ENCODE results near the gene TBATA.

TBATA gene

GRCh38 chr10:70785190-70785589 lies at the start of gene TBATA:
Gene TBATA, minus strand, starts transcription at chr10:70785377. Its CDS starts 1,998 bp downstream, at chr10:70783379.
- no peak for DNase-seq (ENCODE audit: low read depth in 1 of 2, low spot score in 1 of 2)

GRCh38 chr10:70834441-70835151 lies 49.4 kb upstream of the TBATA start:
- DNase-seq (ENCODE audit: low read depth in 1 of 2, low spot score in 1 of 2): no peak

GRCh38 chr10:70834021-70834420 lies 48.8 kb upstream of the TBATA start:
- no peak for DNase-seq (ENCODE audit: low read depth in 1 of 2, low spot score in 1 of 2)

GRCh38 chr10:70833601-70834000 lies 48.4 kb upstream of the TBATA start:
- no peak for DNase-seq (ENCODE audit: low read depth in 1 of 2, low spot score in 1 of 2)

- DNase-seq (ENCODE audit: low read depth in 1 of 2, low spot score in 1 of 2): peak in 1 of 2 donors; percentile 19
Observed at GRCh38 chr10:70832852-70833528, 47.8 kb upstream of the TBATA start.

- DNase-seq (ENCODE audit: low read depth in 1 of 2, low spot score in 1 of 2): no peak
Observed at GRCh38 chr10:70832221-70832620, 47.0 kb upstream of the TBATA start.

GRCh38 chr10:70830164-70830563 lies 45.0 kb upstream of the TBATA start:
- no peak for DNase-seq (ENCODE audit: low read depth in 1 of 2, low spot score in 1 of 2)

- DNase-seq (ENCODE audit: low read depth in 1 of 2, low spot score in 1 of 2): no peak
Observed at GRCh38 chr10:70829543-70829942, 44.4 kb upstream of the TBATA start.

- no peak for DNase-seq (ENCODE audit: low read depth in 1 of 2, low spot score in 1 of 2)
Observed at GRCh38 chr10:70828923-70829322, 43.7 kb upstream of the TBATA start.

- DNase-seq (ENCODE audit: low read depth in 1 of 2, low spot score in 1 of 2): no peak
Observed at GRCh38 chr10:70827086-70827757, 42.0 kb upstream of the TBATA start.

- DNase-seq (ENCODE audit: low read depth in 1 of 2, low spot score in 1 of 2): no peak
Observed at GRCh38 chr10:70822076-70822820, 37.1 kb upstream of the TBATA start.

- DNase-seq (ENCODE audit: low read depth in 1 of 2, low spot score in 1 of 2): peak in 1 of 2 donors; percentile 18
Observed at GRCh38 chr10:70820976-70821750, 36.0 kb upstream of the TBATA start.

- peak; percentile 13 to 14 for DNase-seq (ENCODE audit: low read depth in 1 of 2, low spot score in 1 of 2)
Observed at GRCh38 chr10:70816220-70816894, 31.2 kb upstream of the TBATA start.

GRCh38 chr10:70815504-70816219 lies 30.5 kb upstream of the TBATA start, which contains the start of gene SGPL1:
Gene SGPL1, plus strand, starts transcription at chr10:70815948. Its CDS starts 906 bp downstream, at chr10:70816854.
- peak; percentile 77 to 80 for DNase-seq (ENCODE audit: low read depth in 1 of 2, low spot score in 1 of 2)

- no peak for DNase-seq (ENCODE audit: low read depth in 1 of 2, low spot score in 1 of 2)
Observed at GRCh38 chr10:70814126-70814525, 28.9 kb upstream of the TBATA start.

- DNase-seq (ENCODE audit: low read depth in 1 of 2, low spot score in 1 of 2): no peak
Observed at GRCh38 chr10:70812814-70813213, 27.6 kb upstream of the TBATA start.

GRCh38 chr10:70811881-70812280 lies 26.7 kb upstream of the TBATA start:
- no peak for DNase-seq (ENCODE audit: low read depth in 1 of 2, low spot score in 1 of 2)

- no peak for DNase-seq (ENCODE audit: low read depth in 1 of 2, low spot score in 1 of 2)
Observed at GRCh38 chr10:70810967-70811366, 25.8 kb upstream of the TBATA start.

GRCh38 chr10:70809726-70810125 lies 24.5 kb upstream of the TBATA start:
- DNase-seq (ENCODE audit: low read depth in 1 of 2, low spot score in 1 of 2): no peak

Measured in activated CD4-positive, alpha-beta T cell treated with anti-CD3 and anti-CD28 coated beads, Interleukin-2, amount 50 U/mL, for 24 hours (primary cell).